Erythroblast (primary cell): ENCODE results near the gene CNPY4.

Source experiments
- GATA1 ChIP-seq: IDR thresholded peaks from 2 replicates; pipeline ENCODE4 v1.6.1; 2011; ENCODE audit warnings: low read depth, mild to moderate bottlenecking, control low read depth, low read length, moderate library complexity
- POLR2A ChIP-seq: IDR thresholded peaks from 2 replicates; pipeline ENCODE4 v1.6.1; 2011; ENCODE audit warnings: mild to moderate bottlenecking, low read length

DNA sequence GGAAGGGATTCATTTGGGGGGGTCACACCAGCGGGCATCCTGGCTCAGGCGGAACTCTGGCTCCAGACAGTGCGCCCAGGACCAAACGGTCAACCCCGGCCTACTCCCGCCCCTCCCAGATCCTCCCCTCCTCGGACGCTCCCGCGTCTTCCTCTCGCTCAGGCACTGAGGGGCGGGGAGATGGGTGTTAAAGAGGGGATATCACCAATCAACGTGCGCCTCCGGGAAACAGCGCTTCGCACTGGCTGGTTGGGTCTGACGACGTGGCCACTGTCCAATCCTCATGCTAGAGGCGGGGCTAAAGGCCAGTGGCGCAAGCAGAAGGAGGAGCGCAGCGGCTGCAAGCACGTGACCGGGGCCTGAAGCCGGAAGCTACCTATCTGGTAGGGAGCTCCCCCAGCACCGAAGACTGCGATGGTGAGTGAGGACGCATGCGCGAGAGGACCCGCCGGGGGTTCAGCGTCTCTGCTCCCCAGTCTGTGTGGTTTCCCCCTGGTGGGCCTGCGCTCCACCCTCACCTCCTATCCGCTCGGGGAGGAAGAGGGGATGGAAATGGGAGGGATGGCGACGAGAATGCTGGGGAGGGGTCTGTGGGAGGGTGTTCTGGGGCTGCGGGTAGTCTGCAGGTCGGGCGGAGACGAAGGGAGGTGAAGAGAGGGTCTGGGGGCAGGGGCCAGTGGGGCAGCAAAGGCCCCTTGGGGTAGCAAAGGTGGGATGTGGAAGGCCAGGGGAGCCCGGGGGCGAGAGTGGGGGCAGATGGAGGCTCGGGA, 29.3 kb downstream of the CNPY4 start, which contains the start of gene LAMTOR4:
- TF ChIP-seq POLR2A (peak; percentile 85), GATA1 (no peak)
